Sigmoid colon (tissue), 4 donors: ENCODE results near the gene BANF2.

Source experiments
- CTCF ChIP-seq, 4 experiments: fragments of 450-650 bp in 3 of 4; fragments of 200-600 bp in 1 of 4; IDR thresholded peaks; one replicate each; pipeline ENCODE4 v1.5.1; 2016 to 2019; ENCODE audit warnings: antibody characterized with exemption in 4 of 4, mild to moderate bottlenecking in 3 of 4, moderate library complexity in 2 of 4
- EP300 ChIP-seq, 4 donors: sonication (generic); formaldehyde crosslinking; IDR thresholded peaks; one replicate each; pipeline ENCODE4 v1.6.1; 2017; ENCODE audit warnings: antibody characterized with exemption in 4 of 4
- POLR2A ChIP-seq, 2 donors: fragments of 450-650 bp; IDR thresholded peaks; one replicate each; pipeline ENCODE4 v1.6.1; 2016; ENCODE audit warnings: antibody characterized with exemption in 2 of 2, mild to moderate bottlenecking in 2 of 2, moderate library complexity in 2 of 2
- POLR2AphosphoS5 ChIP-seq, 4 donors: sonication (generic); formaldehyde crosslinking; IDR thresholded peaks; one replicate each; pipeline ENCODE4 v1.6.1; 2017; ENCODE audit warnings: antibody characterized with exemption in 4 of 4

GRCh38 chr20:17711267-17711627 is 11.5 kb downstream of the BANF2 start:
- no peak for TF ChIP-seq CTCF (IDR thresholded peaks at IDR 0.05)
- TF ChIP-seq EP300 (IDR thresholded peaks at IDR 0.05): no peak
- TF ChIP-seq POLR2AphosphoS5 (IDR thresholded peaks at IDR 0.05): no peak
- no peak for TF ChIP-seq POLR2A (IDR thresholded peaks at IDR 0.05)
